NT2/D1 (cell line): ENCODE measurements around the gene LTA.

ENCODE experiments used
- DNase-seq: peaks from one replicate; pipeline ENCODE4 v3.0.0-alpha.2; 2011; ENCODE audit warnings: low read depth, low spot score
- H3K27me3 ChIP-seq: 2 replicates; pipeline ENCODE4 v1.6.0; 2011; ENCODE audit warnings: mild to moderate bottlenecking; ENCODE audit not compliant: insufficient read length, insufficient read depth
- H3K36me3 ChIP-seq: 2 replicates; pipeline ENCODE4 v1.6.1; 2011; ENCODE audit warnings: mild to moderate bottlenecking, low read length, mixed read lengths; ENCODE audit not compliant: insufficient read depth, insufficient read length
- H3K4me1 ChIP-seq: 2 replicates; pipeline ENCODE4 v1.5.1; 2011; ENCODE audit not compliant: insufficient read depth, insufficient read length
- H3K4me3 ChIP-seq: 2 replicates; pipeline ENCODE4 v1.5.1; 2011; ENCODE audit warnings: low read depth; ENCODE audit not compliant: insufficient read length
- H3K9ac ChIP-seq: 2 replicates; pipeline ENCODE4 v1.6.0; 2011; ENCODE audit warnings: low read depth; ENCODE audit not compliant: insufficient read length
- H3K9me3 ChIP-seq: 2 replicates; pipeline ENCODE4 v1.5.1; 2011; ENCODE audit warnings: mild to moderate bottlenecking, low read length; ENCODE audit not compliant: insufficient read depth
- SUZ12 ChIP-seq: IDR thresholded peaks from 2 replicates; pipeline ENCODE4 v1.6.1; 2011; ENCODE audit not compliant: insufficient read length, insufficient read depth; ENCODE audit errors: extremely low read depth
- YY1 ChIP-seq: IDR thresholded peaks from 2 replicates; pipeline ENCODE4 v1.6.1; 2011; ENCODE audit not compliant: insufficient read length, insufficient read depth
- ZNF274 ChIP-seq: IDR thresholded peaks from 2 replicates; pipeline ENCODE4 v1.6.1; 2011; ENCODE audit warnings: mild to moderate bottlenecking, low read depth, low read length

Gene LTA

DNA sequence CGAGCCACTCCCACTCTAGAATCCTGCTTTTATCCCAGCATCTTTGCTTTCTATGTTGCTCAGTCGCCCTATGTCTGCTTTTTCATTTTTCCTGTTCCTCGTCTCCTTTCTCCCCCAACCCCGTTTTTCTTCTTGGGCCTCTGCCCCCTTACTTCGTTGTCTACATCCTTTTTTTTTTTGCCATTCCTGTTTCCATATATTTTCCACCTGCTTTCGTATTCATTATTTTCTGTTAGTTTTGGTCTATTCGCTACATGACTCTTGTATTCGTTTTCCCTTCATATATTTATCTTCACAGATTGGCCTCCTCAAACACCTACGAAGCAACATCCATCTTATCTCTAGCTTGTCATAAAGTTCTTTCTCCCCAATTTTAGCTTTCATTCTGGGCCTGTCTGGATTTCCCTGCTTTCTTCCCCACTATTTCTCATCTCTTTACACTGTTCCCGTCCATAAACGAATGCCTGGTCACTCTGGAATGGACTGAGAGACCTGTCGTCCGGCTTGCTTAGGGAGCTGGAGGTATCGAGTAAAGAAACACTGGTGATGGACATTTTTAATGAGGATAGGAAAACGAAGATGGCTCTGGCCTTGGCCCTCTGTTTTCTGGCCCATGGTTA is 49.3 kb downstream of the LTA start:
- H3K36me3 ChIP-seq: peaks cover 51% of the 10 kb centered on the region
- DNase-seq: no peak
- H3K27me3 ChIP-seq: no peaks in the 10 kb centered on the region
- peaks cover 6% of the 10 kb centered on the region for H3K4me1 ChIP-seq
- no peak for TF ChIP-seq SUZ12
- TF ChIP-seq YY1: no peak
- TF ChIP-seq ZNF274: no peak
- H3K9me3 ChIP-seq: no peaks in the 10 kb centered on the region
- H3K4me3 ChIP-seq: peak overlapping the region; percentile 89
- H3K9ac ChIP-seq: peak overlapping the region; percentile 96

GRCh38 chr6:31621991-31622390 is 49.9 kb downstream of the LTA start:
- peak overlapping the region; percentile 89 for H3K4me3 ChIP-seq
- no peaks in the 10 kb centered on the region for H3K9me3 ChIP-seq
- peaks cover 56% of the 10 kb centered on the region for H3K36me3 ChIP-seq
- H3K9ac ChIP-seq: peak overlapping the region; percentile 96
- TF ChIP-seq ZNF274: no peak
- no peak for TF ChIP-seq SUZ12
- no peak for TF ChIP-seq YY1
- no peak for DNase-seq
- H3K4me1 ChIP-seq: peaks cover 6% of the 10 kb centered on the region
- no peaks in the 10 kb centered on the region for H3K27me3 ChIP-seq

DNA sequence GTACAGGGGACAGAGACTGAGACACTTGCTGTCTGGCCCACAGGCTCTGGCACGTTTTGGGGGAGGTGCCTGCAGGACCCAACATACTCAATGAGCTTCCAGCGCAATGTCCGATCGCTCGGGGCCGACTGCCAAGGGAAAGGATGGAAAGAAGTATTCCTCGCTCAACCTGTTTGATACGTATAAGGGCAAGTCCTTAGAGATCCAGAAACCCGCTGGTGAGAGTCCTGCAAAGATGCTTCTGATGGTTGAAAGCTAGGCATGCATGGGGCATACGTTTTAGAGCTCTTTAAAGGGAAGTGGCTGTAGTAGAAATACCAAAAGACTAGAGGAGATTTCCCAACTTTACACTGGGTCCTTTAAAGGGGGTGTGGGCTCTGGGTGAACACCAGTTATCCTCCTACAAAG is 50.6 kb downstream of the LTA start:
- Histone ChIP-seq H3K4me3 (peak overlapping the region; percentile 89), H3K9ac (no peak overlapping the region)

More for the DNA sequence above, 50.6 kb downstream of the LTA start:
- peaks cover 63% of the 10 kb centered on the region for H3K36me3 ChIP-seq
- TF ChIP-seq SUZ12 (no peak), ZNF274 (no peak), YY1 (no peak)
- no peak for DNase-seq
- peaks cover 6% of the 10 kb centered on the region for H3K4me1 ChIP-seq
- H3K9me3 ChIP-seq: no peaks in the 10 kb centered on the region
- no peaks in the 10 kb centered on the region for H3K27me3 ChIP-seq
